Measurements from ENCODE around the gene POLR2L.

Gene POLR2L

GRCh38 chr11:850775-851763 lies 8.7 kb upstream of the POLR2L start:
- peak overlapping the region; percentile 62 to 84 for H3K4me3 ChIP-seq (ENCODE audit: low read length in 2 of 2)
- H3K23ac ChIP-seq (ENCODE audit: low read depth, low read length, poor library complexity), result peak overlapping the region; percentile 80
- peaks cover 0 to 20% (median 0%) of the 10 kb centered on the region in 3 experiments for H3K27me3 ChIP-seq (ENCODE audit: control insufficient read depth in 3 of 3, insufficient read depth in 3 of 3, low read depth in 1 of 3, low read length in 3 of 3)
- H4K8ac ChIP-seq (ENCODE audit: low read depth, low read length), result peak overlapping the region; percentile 65
- no peak overlapping the region for H3K27ac ChIP-seq (replicated peaks; ENCODE audit: low read length)
- peak overlapping the region; percentile 90 for H3K18ac ChIP-seq (ENCODE audit: low read length)
- no peak overlapping the region for H3K4ac ChIP-seq (ENCODE audit: low read length)
- DNase-seq (ENCODE audit: low spot score), result no peak
- H2AFZ ChIP-seq (ENCODE audit: low read length), result no peak overlapping the region
- peak overlapping the region; percentile 94 for H3K14ac ChIP-seq (ENCODE audit: low read length)
- peak overlapping the region; percentile 39 for H2BK5ac ChIP-seq (ENCODE audit: low read length)
- peak overlapping the region; percentile 98 for H3K4me2 ChIP-seq (ENCODE audit: insufficient read depth, low read length, poor library complexity, severe bottlenecking)
- no CpG with 5 or more reads among the region's 28 CpGs for WGBS, 2 donors (ENCODE audit: extremely low coverage in 2 of 2, insufficient read length in 2 of 2, insufficient replicate concordance in 1 of 2)
- H4K91ac ChIP-seq (ENCODE audit: low read depth, low read length, poor library complexity), result no peak overlapping the region
- peak overlapping the region; percentile 96 for H2AK5ac ChIP-seq (ENCODE audit: low read depth, low read length)
- H3K79me1 ChIP-seq (ENCODE audit: low read depth, low read length), result peaks cover 19% of the 10 kb centered on the region
- H3K36me3 ChIP-seq (replicated peaks in 1 of 2; ENCODE audit: control insufficient read depth in 2 of 2, insufficient read depth in 2 of 2, low read length in 2 of 2), result no peaks in the 10 kb centered on the region
- no peaks in the 10 kb centered on the region for H3K9me3 ChIP-seq (replicated peaks in 1 of 2; ENCODE audit: control insufficient read depth in 2 of 2, insufficient read depth in 1 of 2, low read depth in 1 of 2, low read length in 2 of 2)
- peak overlapping the region; percentile 87 for H2BK120ac ChIP-seq (ENCODE audit: low read depth, low read length)
- peak overlapping the region; percentile 88 for H3K9ac ChIP-seq (ENCODE audit: low read depth, low read length, poor library complexity)
- peak overlapping the region; percentile 85 for H2BK15ac ChIP-seq (ENCODE audit: low read length)
- H3K4me1 ChIP-seq (ENCODE audit: control insufficient read depth in 2 of 2, insufficient read depth in 1 of 2, low read depth in 1 of 2, low read length in 2 of 2), result peaks cover 35 to 47% of the 10 kb centered on the region in 2 donors
- no peak overlapping the region for H2BK12ac ChIP-seq (ENCODE audit: low read length)

DNA sequence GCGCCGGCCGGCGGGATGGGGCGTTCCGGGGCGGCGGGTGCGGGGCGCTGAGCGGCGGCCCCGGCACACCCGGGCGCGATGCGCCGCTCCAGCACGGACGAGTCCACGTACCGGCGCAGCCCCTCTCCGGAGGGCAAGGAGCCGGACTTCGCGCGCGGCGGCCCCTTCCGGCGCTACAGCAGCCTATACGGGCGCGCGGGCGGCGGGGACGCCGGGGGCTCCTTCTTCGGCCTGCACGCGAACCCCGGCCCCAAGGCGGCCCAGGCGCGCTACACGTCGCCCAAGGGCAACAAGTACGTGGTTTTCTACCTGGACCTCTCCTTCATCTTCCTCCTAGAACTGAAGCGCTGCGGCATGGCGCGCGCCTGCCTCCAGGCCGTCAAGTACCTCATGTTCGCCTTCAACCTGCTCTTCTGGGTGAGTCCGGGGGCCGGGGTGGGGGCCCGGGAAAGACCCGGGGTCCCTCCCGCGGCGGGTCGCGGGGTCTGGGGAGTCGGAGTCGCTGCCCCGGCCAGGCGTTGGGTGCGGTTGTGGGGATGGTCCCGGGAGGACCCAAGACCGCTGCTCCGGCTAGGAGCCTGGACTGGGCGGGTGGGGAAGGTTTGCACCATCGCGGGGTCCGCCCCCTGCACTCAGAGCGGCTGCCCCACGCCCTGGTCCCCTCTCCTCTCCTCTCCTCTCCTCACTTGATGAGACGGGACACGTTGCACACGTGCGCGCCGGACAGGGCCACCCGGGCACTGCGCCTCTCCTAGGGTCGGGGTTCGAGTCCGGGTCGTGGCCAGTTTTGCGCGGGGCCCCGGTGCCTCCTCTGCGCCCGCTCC lies 7.8 kb upstream of the POLR2L start:
- H3K18ac ChIP-seq (ENCODE audit: low read length), result peak overlapping the region; percentile 94
- H2AFZ ChIP-seq (ENCODE audit: low read length), result peak overlapping the region; percentile 83
- H4K91ac ChIP-seq (ENCODE audit: low read depth, low read length, poor library complexity), result no peak overlapping the region
- H2BK5ac ChIP-seq (ENCODE audit: low read length), result peak overlapping the region; percentile 39
- no peak overlapping the region for H2BK120ac ChIP-seq (ENCODE audit: low read depth, low read length)
- peak overlapping the region; percentile 73 for H2BK12ac ChIP-seq (ENCODE audit: low read length)
- no CpG with 5 or more reads among the region's 97 CpGs for WGBS, 2 donors (ENCODE audit: extremely low coverage in 2 of 2, insufficient read length in 2 of 2, insufficient replicate concordance in 1 of 2)
- H3K4ac ChIP-seq (ENCODE audit: low read length), result no peak overlapping the region
- H3K27me3 ChIP-seq (ENCODE audit: control insufficient read depth in 3 of 3, insufficient read depth in 3 of 3, low read depth in 1 of 3, low read length in 3 of 3), result peaks cover 0 to 20% (median 0%) of the 10 kb centered on the region in 3 experiments
- H3K14ac ChIP-seq (ENCODE audit: low read length), result peak overlapping the region; percentile 94
- peaks cover 35 to 51% of the 10 kb centered on the region in 2 donors for H3K4me1 ChIP-seq (ENCODE audit: control insufficient read depth in 2 of 2, insufficient read depth in 1 of 2, low read depth in 1 of 2, low read length in 2 of 2)
- H3K9ac ChIP-seq (ENCODE audit: low read depth, low read length, poor library complexity), result peak overlapping the region; percentile 88
- peak overlapping the region; percentile 80 for H3K23ac ChIP-seq (ENCODE audit: low read depth, low read length, poor library complexity)
- no peaks in the 10 kb centered on the region for H3K9me3 ChIP-seq (replicated peaks in 1 of 2; ENCODE audit: control insufficient read depth in 2 of 2, insufficient read depth in 1 of 2, low read depth in 1 of 2, low read length in 2 of 2)
- peak overlapping the region; percentile 98 for H3K4me2 ChIP-seq (ENCODE audit: insufficient read depth, low read length, poor library complexity, severe bottlenecking)
- H3K36me3 ChIP-seq (replicated peaks in 1 of 2; ENCODE audit: control insufficient read depth in 2 of 2, insufficient read depth in 2 of 2, low read length in 2 of 2), result no peaks in the 10 kb centered on the region
- peaks cover 17% of the 10 kb centered on the region for H3K79me1 ChIP-seq (ENCODE audit: low read depth, low read length)
- no peak overlapping the region for H3K27ac ChIP-seq (replicated peaks; ENCODE audit: low read length)
- no peak overlapping the region for H4K8ac ChIP-seq (ENCODE audit: low read depth, low read length)
- H2AK5ac ChIP-seq (ENCODE audit: low read depth, low read length), result peak overlapping the region; percentile 96
- H3K4me3 ChIP-seq (ENCODE audit: low read length in 2 of 2), result peak overlapping the region; percentile 62 to 84
- no peak for DNase-seq (ENCODE audit: low spot score)
- peak overlapping the region; percentile 85 for H2BK15ac ChIP-seq (ENCODE audit: low read length)

DNA sequence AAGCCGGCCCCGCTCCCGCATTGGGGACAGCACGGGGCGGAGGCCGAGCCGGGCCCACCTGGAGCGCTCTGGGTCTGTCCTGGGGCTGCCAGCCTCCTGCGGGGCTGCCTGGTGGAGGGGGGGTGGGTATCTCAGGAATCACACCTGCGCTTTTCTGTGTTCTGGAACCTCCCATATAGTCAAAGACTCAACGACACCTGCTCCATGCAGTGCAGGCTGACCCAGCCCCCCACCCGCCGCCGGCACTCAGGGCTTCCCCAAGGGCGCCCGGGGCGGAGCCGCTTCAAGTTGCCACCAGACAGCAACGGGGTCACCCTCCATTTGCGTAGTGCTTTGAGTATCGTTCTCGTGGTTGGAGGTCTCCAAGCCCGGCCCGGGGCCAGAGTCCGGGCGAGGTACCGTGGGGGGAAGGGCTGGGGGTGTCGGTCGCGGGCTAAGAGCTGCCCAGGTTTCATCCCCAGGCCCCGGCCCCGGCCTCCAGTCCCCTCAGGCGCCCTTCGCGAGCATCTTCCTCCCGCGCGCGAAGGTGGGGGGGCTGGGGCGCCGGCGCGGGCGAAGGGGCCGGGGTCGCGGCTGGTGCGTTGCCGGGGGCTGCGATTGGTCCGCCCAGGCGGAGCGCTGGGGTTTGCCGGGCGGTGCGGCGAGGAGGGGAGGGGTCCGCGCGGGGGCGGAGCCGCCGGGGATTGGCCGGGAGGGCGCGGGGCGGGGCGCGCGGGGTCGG lies 6.9 kb upstream of the POLR2L start:
- H3K27ac ChIP-seq (replicated peaks; ENCODE audit: low read length), result no peak overlapping the region
- peak overlapping the region; percentile 62 to 76 for H3K4me3 ChIP-seq (ENCODE audit: low read length in 2 of 2)
- peaks cover 17% of the 10 kb centered on the region for H3K79me1 ChIP-seq (ENCODE audit: low read depth, low read length)
- H4K91ac ChIP-seq (ENCODE audit: low read depth, low read length, poor library complexity), result no peak overlapping the region
- peak overlapping the region; percentile 83 for H2AFZ ChIP-seq (ENCODE audit: low read length)
- no peak overlapping the region for H2BK120ac ChIP-seq (ENCODE audit: low read depth, low read length)
- no peaks in the 10 kb centered on the region for H3K9me3 ChIP-seq (replicated peaks in 1 of 2; ENCODE audit: control insufficient read depth in 2 of 2, insufficient read depth in 1 of 2, low read depth in 1 of 2, low read length in 2 of 2)
- H2BK12ac ChIP-seq (ENCODE audit: low read length), result peak overlapping the region; percentile 22
- WGBS, 2 donors (ENCODE audit: extremely low coverage in 2 of 2, insufficient read length in 2 of 2, insufficient replicate concordance in 1 of 2), result no CpG with 5 or more reads among the region's 71 CpGs
- H3K9ac ChIP-seq (ENCODE audit: low read depth, low read length, poor library complexity), result peak overlapping the region; percentile 44
- H4K8ac ChIP-seq (ENCODE audit: low read depth, low read length), result peak overlapping the region; percentile 43
- DNase-seq (ENCODE audit: low spot score), result no peak
- no peak overlapping the region for H3K23ac ChIP-seq (ENCODE audit: low read depth, low read length, poor library complexity)
- H2AK5ac ChIP-seq (ENCODE audit: low read depth, low read length), result peak overlapping the region; percentile 98
- H3K27me3 ChIP-seq (ENCODE audit: control insufficient read depth in 3 of 3, insufficient read depth in 3 of 3, low read depth in 1 of 3, low read length in 3 of 3), result peaks cover 0 to 20% (median 0%) of the 10 kb centered on the region in 3 experiments
- no peak overlapping the region for H3K14ac ChIP-seq (ENCODE audit: low read length)
- no peak overlapping the region for H2BK15ac ChIP-seq (ENCODE audit: low read length)
- peak overlapping the region; percentile 98 for H3K4me2 ChIP-seq (ENCODE audit: insufficient read depth, low read length, poor library complexity, severe bottlenecking)
- no peak overlapping the region for H2BK5ac ChIP-seq (ENCODE audit: low read length)
- no peaks in the 10 kb centered on the region for H3K36me3 ChIP-seq (replicated peaks in 1 of 2; ENCODE audit: control insufficient read depth in 2 of 2, insufficient read depth in 2 of 2, low read length in 2 of 2)
- H3K4me1 ChIP-seq (ENCODE audit: control insufficient read depth in 2 of 2, insufficient read depth in 1 of 2, low read depth in 1 of 2, low read length in 2 of 2), result peaks cover 32 to 48% of the 10 kb centered on the region in 2 donors
- no peak overlapping the region for H3K4ac ChIP-seq (ENCODE audit: low read length)
- H3K18ac ChIP-seq (ENCODE audit: low read length), result peak overlapping the region; percentile 91
